HG02588 (cell line): ENCODE results near the gene CHKA.

Experiments used
- ATAC-seq: cut with Tn5 transposase; IDR thresholded peaks from one replicate; pipeline ENCODE4 v1.9.1; 2021; ENCODE audit warnings: mild to moderate bottlenecking, moderate library complexity; ENCODE audit not compliant: unreplicated experiment

Gene CHKA

GRCh38 chr11:68143310-68143689 is 22.1 kb upstream of the CHKA start:
- ATAC-seq = no peak

- ATAC-seq = no peak
Observed at GRCh38 chr11:68142441-68143309, 21.5 kb upstream of the CHKA start.

GRCh38 chr11:68142028-68142412 is 20.8 kb upstream of the CHKA start:
- no peak for ATAC-seq

DNA sequence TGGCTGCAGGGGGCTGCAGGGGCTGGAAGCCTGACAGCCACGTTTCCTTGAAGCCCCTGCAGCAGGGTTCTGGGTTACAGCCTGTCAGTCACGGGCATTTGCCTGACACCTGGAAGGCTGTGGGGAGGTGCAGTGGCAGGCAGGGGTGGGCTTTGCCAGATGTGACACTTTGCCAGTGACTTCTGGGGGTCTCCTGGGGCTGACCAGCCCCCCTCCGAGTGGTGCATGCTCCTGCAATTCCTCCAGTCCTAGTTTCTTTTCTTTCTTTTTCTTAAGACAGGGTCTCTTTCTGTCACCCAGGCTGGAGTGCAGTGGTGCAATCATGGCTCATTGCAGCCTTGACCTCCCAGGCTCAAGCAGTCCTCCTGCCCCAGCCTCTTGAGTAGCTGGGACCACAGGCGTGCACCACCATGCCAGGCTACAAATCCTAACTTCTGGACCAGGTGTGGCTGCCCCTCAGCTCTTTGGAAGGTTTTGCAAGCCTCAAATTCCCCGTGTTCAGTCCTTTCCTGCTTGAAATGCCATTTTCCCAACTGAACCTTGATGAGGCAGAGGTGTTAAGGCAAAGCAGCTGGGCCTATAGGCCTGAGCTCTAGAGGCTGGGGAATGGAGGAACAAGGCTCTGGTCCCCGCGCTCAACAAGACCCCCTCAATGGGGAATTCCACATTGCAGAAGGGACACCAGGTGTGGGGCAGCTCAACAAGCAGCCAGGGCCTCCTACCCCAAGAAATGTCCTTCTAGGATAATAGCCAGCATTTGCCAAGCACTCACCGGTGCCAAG is 20.2 kb upstream of the CHKA start:
- no peak for ATAC-seq

DNA sequence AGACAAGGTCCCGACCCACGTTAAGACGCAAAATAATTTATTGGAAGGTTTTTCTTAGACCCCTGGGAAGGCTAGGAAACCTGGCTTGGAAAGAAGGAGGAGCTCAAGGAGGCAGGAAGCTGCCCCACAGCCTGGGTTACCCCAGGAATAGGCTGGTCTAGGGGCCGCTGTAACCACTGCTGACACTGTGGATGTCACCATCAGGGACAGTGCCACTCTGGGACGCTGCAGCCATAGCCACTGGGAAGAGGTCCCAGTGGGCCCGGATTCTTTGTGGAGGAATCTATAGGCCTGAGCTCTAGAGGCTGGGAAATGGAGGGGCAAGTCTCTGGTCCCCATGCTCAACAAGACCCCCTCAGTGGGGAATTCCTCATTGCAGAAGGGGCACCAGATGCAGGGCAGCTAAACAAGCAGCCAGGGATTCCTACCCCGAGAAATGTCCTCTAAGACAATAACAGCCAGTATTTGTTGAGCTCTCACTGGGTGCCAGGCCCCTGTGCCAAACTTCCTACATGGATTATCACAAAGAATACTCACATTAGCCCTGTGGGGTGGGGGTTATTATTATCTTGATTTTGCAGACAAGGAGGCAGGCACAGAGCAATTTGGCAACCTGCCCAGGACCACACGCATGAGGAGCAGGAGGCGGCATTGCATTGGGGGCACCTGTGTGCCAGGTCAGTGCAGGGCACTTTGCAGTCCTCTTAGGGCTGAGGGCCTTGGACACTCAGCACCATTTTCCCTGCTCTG is 19.5 kb upstream of the CHKA start:
- ATAC-seq = no peak

GRCh38 chr11:68138237-68138636 is 17.0 kb upstream of the CHKA start:
- no peak for ATAC-seq

DNA sequence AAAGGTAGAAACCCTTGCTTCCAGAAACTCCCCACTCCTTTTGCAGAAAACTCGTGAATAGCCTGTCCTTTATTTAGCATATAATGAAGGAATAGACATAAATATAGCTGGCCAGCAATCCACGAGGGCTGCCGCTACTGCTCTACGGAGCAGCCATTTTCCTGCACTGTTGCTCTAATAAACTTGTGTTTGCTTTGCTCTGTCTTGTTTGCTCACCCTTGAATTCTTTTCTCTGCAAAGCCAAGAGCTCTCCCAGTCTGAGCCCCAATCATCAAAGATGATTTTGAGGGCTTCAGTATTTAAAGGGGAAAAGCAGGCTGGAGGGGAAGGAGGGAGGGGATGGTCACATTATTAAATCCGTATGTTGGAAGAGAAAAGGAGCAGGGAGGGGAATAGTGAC is 16.6 kb upstream of the CHKA start:
- ATAC-seq = no peak

DNA sequence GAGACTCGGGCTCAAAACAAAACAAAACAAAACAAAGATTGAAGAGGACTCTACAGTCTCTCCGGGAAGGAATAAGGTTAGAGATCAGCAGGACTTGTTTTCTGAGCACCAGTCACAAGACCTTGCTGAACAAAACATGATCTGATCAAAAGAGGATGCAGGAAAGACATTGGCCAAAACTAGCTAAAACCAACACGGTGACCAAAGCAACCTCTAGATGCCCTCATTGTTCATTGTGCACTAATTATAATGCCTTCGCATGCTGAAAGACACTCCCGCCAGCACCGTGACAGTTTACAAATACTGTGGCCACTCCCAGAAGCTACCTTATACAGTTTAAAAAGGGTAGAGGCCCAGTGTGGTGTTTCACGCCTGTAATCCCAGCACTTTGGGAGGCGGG is 15.7 kb upstream of the CHKA start:
- ATAC-seq = no peak

DNA sequence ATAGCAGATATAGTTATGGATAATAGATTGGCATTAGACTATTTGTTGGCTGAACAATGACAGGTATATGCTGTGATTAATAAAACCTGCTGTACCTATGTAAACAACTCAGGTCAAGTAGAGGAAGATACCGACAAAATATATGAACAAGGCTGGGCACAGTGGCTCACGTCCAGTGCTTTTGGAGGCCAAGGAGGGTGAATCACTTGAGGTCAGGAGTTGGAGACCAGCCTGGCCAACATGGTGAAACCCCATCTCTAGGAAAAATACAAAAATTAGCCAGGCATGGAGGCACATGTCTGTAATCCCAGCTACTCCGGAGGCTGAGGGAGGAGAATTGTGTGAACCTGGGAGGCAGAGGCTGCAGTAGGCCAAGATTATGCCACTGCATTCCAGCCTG is 14.0 kb upstream of the CHKA start:
- no peak for ATAC-seq

DNA sequence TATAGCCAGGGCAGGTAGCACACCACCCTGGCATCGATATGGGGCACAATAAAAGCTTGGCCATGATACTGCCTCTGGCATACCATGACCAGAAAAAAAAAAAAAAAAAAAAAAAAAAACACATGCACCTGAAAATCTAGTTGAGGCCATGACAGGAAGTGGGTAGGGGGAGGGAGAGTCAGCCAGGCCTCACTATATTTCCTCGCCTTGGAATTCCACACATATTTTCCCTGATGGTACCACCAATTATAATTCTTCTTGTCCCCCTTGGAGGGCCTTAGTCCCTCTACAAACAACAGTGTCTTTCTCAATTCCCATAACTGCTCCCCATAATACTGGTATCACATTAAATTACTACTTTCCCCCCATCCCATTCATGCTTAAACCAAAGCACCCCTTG is 12.6 kb upstream of the CHKA start:
- no peak for ATAC-seq

- ATAC-seq = no peak
Observed at GRCh38 chr11:68130121-68130520, 8.9 kb upstream of the CHKA start.

GRCh38 chr11:68128682-68129327 is 7.6 kb upstream of the CHKA start:
- no peak for ATAC-seq

DNA sequence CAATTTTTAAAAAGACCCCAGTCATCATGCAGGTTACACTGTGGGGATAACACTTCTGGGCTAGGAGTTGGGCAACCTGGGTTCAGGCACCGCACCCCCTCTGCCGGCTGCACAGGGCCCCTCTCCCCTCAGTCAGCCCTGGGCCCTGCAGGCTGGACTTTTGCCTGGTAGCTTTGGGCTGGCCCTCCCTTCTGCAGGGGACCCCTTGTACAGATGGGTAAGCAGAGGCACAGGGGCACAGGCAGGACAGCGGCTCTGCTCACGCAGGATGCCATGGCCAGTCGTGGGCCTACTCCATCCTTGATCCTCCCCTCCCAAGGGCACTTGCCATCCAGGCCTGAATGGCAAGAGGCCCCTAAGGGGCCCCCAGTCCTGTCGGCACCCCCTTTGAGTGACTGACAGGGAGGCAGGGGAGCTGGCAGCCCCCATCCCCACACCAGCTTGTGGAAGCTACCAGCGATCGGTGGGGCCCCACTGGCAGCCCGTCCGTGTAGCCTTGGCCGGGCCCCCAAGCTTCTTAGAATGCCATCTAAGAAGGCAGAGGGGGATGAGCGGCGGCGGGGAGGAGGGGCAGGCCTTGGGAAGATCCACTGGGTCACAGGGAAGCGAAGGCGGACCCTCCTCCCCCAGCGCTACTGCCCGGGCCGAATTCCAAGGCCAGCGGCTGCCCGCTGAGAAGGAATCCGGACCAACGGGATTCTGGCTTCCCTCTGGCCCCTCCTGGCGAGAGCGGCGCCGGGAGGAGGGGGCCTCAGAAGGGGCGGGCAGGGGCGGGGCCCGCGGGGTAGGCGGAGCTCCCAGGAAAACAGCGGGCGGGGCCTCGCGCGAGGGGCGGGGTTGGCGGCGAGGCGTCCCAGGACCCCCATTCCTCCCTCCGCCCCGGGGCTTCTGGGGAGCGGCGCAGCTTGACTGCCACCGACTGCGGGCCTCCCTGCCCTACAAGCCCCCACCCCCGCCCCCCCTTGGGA is 6.8 kb upstream of the CHKA start:
- ATAC-seq = no peak

DNA sequence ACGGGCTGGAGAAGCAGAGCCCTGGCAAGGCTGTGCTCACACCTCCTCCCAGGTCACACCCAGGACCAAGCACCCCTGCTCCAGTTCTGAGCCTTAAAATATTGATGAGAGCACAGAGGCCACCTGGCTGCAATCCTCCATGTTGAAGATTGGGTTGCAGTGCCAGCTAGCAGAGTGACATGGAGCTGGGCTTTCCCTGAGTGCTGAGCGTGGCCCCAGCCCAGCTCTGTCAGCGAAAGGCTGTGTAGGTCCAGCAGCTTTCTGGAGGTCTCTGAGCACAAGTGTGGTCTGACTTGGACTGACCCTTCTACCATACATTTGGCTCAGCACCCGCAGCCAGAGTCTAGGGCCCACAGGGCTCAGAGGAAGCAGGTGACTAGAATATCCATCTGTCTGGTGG is 4.0 kb upstream of the CHKA start:
- no peak for ATAC-seq

DNA sequence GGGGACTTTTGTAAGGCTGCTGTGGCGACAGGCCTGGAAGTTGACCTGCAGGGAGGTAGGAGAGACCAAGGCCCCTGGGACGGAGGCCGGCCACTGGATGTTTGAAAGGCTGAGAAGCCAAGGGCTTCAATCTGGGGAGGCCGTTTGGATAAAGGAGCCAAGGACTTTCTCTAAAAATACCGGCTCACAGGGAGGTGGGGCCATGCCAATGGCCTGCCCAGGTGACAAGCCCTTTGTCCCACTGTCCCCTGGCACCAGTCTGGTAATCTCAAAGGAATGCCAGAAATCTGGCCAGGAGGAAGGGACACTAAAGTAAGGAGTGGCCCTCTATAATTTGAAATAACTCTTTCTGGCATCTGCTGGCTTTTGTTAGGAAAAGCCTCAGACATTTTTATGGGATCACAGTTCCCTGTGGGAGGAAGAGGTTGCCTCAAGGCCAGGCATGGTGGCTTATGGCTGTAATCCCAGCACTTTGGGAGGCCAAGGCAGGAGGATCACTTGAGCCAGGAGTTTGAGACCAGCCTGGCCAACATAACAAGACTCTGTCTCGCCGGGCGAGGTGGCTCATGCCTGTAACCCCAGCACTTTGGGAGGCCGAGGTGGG is 1.9 kb upstream of the CHKA start:
- no peak for ATAC-seq

GRCh38 chr11:68120273-68121066 is 718 bp downstream of the CHKA start:
- ATAC-seq = peak; percentile 25

DNA sequence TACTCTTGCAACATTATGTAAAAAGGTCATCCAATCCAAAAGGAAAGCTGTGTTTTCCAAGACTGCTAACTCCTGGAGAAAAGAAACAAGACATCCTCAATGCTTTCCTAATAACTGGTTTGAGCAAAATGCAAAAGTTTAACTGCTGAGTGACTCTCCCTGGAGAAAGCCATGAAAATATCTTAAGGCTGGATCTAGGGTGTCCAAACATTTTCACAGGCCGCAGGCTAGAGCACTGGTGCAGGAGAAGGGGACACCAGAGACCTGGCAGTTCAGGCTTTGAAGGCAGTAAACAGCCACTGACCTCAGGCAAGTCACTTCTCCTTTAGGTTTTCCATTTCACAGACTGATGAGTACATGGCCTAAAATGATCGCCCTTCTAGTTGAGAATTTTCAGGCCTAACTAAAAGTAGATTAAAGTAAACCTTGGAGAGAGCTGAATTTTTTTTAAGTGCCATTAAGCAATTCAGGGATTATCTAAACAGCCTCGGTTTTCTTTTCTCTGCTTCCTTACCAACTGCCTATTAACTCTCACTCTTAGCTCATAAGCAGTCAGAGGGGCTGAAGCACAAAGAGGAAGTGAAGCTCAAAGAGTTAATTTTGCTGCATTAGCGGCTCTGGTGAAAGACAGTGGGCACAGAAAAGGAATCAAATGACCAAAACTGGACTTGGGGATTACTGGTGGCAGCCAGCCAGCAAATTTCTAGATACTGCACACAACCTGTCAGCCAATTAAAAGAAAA is 2.3 kb downstream of the CHKA start:
- no peak for ATAC-seq

DNA sequence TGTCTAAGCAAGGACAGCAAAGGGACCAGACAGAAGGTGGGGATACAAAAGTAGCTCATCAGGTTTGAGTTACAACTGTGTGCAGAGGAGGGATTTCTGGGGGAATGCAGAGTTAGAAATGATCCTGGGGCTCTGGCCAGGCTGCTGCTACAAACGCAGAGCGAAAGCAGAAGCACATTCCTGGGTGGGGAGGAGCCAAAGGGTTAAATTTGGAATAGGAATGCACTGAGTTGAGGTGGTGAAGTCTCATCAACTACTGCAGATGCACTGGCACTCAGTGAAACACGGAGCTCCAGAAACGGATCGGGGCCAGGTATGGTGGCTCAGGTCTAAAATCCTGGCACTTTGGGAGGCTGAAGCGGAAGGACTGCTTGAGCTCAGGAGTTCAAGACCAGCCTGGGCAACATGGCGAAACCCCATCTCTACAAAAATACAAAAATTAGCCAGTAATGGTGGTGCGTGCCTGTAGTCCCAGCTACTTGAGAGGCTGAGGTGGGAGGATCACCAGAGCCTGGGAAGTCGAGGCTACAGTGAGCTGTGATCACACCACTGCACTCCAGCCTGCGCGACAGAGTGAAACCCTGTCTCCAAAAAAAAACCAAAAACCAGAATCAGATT is 3.2 kb downstream of the CHKA start:
- ATAC-seq = no peak
